GM15510 (cell line): ENCODE data around the gene PCSK5.

Experiments
- POLR2A ChIP-seq: IDR thresholded peaks from 3 replicates; pipeline ENCODE4 v1.6.1; 2011; ENCODE audit warnings: borderline replicate concordance; ENCODE audit not compliant: insufficient read length; ENCODE audit errors: extremely low read depth

PCSK5 gene

GRCh38 chr9:76267284-76267652 lies 376.8 kb downstream of the PCSK5 start:
- TF ChIP-seq POLR2A: no peak

- TF ChIP-seq POLR2A: no peak
Measured at GRCh38 chr9:76269789-76270188, 379.3 kb downstream of the PCSK5 start.

DNA sequence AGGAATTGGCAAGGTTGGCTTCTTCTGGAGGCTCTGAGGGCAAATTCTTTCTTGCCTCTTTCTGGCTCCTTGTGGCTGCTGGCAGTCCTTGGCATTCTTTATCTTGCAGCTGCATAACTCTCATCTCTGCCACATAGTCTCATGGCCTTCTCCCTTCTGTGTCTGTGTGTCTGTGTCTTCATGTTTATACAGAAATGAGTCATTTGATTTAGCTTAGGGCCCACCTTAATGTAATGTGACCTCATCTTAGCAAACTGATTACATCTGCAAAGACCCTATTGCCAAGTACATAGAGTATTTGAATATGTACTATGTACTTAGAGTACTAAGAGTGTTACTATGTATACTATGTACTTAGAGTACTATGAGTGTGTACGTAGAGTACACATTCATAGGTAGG lies 381.3 kb downstream of the PCSK5 start:
- no peak for TF ChIP-seq POLR2A

DNA sequence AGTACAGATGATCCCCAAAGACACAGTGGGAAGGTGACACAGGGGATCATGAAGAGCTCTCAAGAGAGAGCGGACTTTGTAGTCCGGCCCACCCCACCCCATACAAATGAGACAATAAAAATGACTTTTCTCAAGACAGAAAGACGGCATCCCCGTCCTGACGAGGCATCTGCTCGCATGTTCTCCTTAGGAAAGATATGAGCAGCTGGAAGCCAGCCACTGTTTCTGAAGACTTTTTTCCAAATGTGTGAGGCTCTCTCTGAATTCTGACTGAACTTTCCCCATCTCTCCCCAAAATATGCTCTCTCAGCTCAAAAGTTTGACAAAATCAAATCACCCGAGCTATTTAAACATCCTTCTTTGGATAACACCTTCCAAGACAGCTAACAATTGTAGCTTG lies 398.6 kb downstream of the PCSK5 start:
- TF ChIP-seq POLR2A: no peak

DNA sequence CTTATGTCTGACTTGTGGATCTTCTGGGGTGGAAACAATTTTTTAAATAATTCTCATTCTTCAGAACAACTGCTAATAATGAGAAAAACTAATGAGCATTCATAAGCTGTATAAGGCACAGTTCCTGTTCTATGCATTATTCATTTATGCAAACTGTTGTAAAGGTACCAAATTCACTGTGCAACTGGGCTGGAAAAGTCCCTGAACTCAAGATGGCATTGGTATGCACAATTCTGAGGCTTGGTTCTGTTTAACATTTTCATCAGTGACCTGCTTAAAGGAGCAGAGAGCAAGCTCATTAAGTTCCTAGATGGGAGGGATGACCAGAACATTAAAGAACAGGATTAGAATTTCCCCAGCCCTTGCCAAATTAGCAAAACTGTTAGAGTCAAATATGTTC lies 399.2 kb downstream of the PCSK5 start:
- TF ChIP-seq POLR2A: no peak

DNA sequence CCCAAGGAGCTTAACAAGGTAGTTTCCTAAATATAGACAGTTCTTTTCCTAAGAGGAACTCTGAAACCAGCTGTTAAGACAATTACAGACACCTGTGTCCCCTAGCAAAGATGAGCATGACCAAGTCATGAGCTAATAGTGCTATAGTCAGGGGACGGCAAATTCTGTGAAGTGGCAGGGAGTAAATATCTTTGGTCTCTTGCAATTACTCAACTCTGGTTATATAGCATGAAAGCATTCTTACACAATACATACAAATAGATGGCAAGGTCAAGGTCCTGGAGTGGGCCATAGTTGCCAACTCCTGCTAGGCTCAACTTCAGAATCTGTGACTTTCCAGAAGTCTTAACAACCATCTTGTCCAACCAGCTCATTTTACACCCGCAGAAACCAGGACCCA lies 400.1 kb downstream of the PCSK5 start:
- TF ChIP-seq POLR2A: no peak

DNA sequence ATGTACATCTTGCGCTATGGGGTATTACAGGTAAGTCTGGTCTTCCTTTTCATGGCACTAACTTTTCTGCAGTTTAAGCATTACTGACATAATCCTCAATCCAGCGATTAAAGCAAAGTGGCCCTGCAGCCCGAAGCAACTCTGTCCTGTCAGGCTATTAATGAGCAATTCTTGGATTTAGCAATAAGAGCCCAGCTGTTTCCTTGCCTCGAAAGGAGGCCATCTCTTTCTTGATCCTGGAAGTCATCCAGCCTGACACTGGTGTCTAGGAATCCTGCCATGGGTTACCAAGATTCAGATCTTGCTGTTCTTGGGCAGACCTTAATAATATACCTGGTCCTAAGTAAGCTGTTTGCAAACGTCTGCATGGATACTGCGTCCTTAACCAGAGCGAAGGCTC lies 401.8 kb downstream of the PCSK5 start:
- no peak for TF ChIP-seq POLR2A

GRCh38 chr9:76292658-76293057 lies 402.2 kb downstream of the PCSK5 start:
- no peak for TF ChIP-seq POLR2A

DNA sequence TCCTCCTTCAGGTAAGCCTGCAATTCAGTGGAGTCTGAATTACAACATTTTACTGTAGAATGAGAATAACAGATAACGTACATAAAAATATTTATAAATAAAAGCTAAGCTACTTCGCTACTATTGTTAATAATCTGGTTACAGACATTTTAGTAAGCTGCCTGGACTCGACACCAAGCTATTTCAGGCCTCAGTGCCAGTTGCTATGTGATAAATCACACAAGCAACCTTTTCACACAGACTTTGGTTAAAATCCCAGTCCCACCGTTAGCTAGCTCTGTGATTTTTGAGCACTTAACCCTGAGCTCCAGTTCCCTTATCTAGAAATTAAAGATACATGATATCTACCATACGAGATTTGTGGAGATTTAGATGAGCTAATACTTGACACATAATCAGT lies 403.8 kb downstream of the PCSK5 start:
- TF ChIP-seq POLR2A: no peak

DNA sequence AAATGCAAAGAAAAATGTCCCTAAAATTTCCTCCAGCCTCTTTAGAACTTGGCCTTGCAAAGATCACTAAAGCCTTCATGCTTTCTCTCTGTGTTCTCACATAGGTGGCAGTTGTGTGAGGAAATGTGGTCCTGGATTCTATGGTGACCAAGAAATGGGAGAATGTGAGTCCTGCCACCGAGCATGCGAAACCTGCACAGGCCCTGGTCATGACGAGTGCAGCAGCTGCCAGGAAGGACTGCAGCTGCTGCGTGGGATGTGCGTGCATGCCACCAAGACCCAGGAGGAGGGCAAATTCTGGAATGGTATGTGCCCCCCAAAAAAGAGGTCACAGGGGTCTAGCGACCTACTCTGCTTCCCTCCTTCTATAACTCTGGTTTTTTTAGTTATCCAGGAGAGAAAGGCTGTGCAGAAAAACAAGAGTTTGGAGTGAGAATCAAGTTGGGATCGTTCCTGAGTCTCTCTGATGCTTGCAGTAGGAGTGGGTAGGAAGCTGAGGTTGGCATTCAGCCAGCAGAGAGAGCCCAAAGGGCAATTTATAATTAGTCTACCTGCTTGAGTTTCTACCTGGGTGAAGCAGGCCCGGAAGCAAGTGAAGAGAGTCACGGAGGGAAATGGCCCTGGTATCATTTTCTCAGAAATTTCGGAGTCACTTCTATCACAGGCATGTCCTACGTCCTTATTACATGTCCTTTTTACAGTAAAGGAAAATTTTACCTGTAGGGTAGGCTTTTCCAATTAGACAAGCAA lies 406.3 kb downstream of the PCSK5 start:
- TF ChIP-seq POLR2A: no peak

DNA sequence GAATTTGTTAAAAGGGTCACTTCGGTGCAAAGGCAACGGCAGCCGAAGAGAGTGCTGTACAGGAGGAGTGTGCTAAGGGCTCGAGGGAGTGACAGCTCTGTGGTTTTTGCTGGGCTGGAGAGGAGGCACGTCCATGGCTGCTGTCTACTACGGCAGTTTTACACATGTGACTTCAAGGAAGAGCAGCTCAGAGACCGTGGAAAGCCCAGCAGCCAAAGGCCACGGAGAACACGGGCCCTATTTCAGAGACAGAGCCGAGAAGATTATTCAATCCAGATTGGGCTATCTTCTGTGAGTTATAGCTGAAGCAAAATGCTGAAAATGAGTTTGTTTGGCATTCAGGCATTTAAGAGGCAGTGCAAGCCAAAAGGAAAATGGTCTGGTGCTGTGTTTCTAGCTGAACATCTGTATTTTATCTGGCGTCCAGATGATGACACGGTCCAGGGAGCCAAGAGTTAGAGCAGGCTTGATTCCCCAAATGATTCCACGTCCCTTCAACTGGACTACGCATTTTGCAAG lies 407.3 kb downstream of the PCSK5 start:
- TF ChIP-seq POLR2A: no peak

DNA sequence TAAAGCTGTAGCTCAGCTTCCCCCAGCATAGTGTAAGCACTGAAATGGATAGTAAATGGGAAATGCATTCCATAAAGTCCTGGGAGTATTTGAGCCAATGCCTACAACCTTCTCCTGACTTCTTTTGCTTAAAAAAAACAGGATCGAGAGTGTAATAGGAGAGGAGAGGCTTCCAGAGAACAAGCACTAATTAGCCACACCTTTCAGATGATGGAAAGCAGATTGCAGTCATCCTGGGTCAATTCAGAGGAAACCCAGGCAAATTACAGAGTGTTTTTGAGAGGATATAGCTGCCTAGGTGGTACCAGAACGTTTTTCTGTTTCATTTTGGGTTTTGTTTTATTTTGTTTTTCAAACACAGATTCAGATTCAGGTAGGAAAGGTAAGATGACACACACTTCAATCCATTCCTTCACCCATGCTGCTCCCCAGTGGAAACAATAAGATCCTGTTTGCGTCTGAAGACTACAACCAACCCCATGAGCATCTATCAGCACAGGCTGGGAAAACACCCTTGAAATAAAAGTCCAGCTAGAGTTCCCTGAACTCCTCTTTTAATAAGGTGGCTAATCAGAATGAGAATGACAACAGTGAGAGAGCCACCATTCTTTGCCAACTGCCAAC lies 408.2 kb downstream of the PCSK5 start:
- no peak for TF ChIP-seq POLR2A

- no peak for TF ChIP-seq POLR2A
Measured at GRCh38 chr9:76302543-76302942, 412.1 kb downstream of the PCSK5 start.

GRCh38 chr9:76302947-76303550 lies 412.6 kb downstream of the PCSK5 start:
- no peak for TF ChIP-seq POLR2A

- TF ChIP-seq POLR2A: no peak
Measured at GRCh38 chr9:76310577-76310976, 420.1 kb downstream of the PCSK5 start.

DNA sequence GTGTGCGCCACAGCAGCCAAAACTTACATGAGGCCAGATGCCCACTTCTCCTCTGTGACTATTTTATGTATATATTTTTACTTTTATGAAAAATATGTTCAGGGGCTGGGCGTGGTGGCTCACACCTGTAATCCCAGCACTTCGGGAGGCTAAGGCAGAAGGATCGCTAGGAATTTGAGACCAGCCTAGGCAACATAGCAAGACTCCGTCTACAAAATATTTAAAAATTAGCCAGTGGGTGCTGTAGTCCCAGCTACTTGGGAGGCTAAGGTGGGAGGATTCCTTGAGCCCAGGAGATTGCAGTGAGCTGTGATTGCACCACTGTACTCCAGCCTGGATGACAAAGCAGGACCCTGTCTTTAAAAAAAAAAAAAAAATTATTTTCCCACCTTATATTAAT lies 420.5 kb downstream of the PCSK5 start:
- no peak for TF ChIP-seq POLR2A
